SH-SY5Y (cell line): ENCODE results near the gene BRDT.

Experiments used
- GATA2 ChIP-seq: IDR thresholded peaks from 2 replicates; pipeline ENCODE4 v1.6.1; 2011; ENCODE audit warnings: mild to moderate bottlenecking, low read depth, low read length
- GATA3 ChIP-seq: IDR thresholded peaks from 2 replicates; pipeline ENCODE4 v1.6.1; 2011; ENCODE audit warnings: low read depth, mild to moderate bottlenecking, low read length, moderate library complexity

Gene BRDT

GRCh38 chr1:91948501-91949355, 473 bp upstream of the BRDT start:
- TF ChIP-seq GATA2 (no peak), GATA3 (no peak)

- no peak for TF ChIP-seq GATA3
- no peak for TF ChIP-seq GATA2
These were observed 3.0 kb downstream of the BRDT start for GRCh38 chr1:91952187-91952586.

GRCh38 chr1:91958926-91959325, 9.7 kb downstream of the BRDT start:
- TF ChIP-seq GATA3 (no peak), GATA2 (no peak)

- no peak for TF ChIP-seq GATA2
- TF ChIP-seq GATA3: no peak
These were observed 19.1 kb downstream of the BRDT start for GRCh38 chr1:91968334-91968733.

- no peak for TF ChIP-seq GATA3
- no peak for TF ChIP-seq GATA2
These were observed 30.2 kb downstream of the BRDT start for GRCh38 chr1:91979383-91979782.

GRCh38 chr1:91980663-91981062, 31.5 kb downstream of the BRDT start:
- TF ChIP-seq GATA3 (no peak), GATA2 (no peak)

- TF ChIP-seq GATA2 (no peak), GATA3 (no peak)
These were observed 32.9 kb downstream of the BRDT start for GRCh38 chr1:91981996-91982609.

- TF ChIP-seq GATA2: no peak
- no peak for TF ChIP-seq GATA3
These were observed 44.1 kb downstream of the BRDT start for GRCh38 chr1:91993256-91993655.

- TF ChIP-seq GATA2 (no peak), GATA3 (no peak)
These were observed 48.5 kb downstream of the BRDT start for GRCh38 chr1:91997607-91998195.

GRCh38 chr1:92004129-92004528, 54.9 kb downstream of the BRDT start:
- TF ChIP-seq GATA3 (no peak), GATA2 (no peak)

- no peak for TF ChIP-seq GATA2
- no peak for TF ChIP-seq GATA3
These were observed 64.7 kb downstream of the BRDT start for GRCh38 chr1:92013923-92014322.

- TF ChIP-seq GATA3 (no peak), GATA2 (no peak)
These were observed 67.6 kb downstream of the BRDT start for GRCh38 chr1:92016720-92017316.

- no peak for TF ChIP-seq GATA2
- TF ChIP-seq GATA3: no peak
These were observed 68.5 kb downstream of the BRDT start for GRCh38 chr1:92017656-92018055.

GRCh38 chr1:92026806-92027205, 77.6 kb downstream of the BRDT start:
- TF ChIP-seq GATA3 (no peak), GATA2 (no peak)

GRCh38 chr1:92029241-92029922, 80.2 kb downstream of the BRDT start:
- no peak for TF ChIP-seq GATA3
- no peak for TF ChIP-seq GATA2

- TF ChIP-seq GATA3: no peak
- no peak for TF ChIP-seq GATA2
These were observed 81.5 kb downstream of the BRDT start for GRCh38 chr1:92030656-92031107.
